NCI-H446 treated with DMSO at 0.1 percent for 48 hours (cell line): ENCODE data around the gene SKOR1.

ENCODE experiments used
- DNase-seq: peaks from one replicate; lab custom pipeline; 2025; lab: John Stamatoyannopoulos, UW

Gene SKOR1

DNA sequence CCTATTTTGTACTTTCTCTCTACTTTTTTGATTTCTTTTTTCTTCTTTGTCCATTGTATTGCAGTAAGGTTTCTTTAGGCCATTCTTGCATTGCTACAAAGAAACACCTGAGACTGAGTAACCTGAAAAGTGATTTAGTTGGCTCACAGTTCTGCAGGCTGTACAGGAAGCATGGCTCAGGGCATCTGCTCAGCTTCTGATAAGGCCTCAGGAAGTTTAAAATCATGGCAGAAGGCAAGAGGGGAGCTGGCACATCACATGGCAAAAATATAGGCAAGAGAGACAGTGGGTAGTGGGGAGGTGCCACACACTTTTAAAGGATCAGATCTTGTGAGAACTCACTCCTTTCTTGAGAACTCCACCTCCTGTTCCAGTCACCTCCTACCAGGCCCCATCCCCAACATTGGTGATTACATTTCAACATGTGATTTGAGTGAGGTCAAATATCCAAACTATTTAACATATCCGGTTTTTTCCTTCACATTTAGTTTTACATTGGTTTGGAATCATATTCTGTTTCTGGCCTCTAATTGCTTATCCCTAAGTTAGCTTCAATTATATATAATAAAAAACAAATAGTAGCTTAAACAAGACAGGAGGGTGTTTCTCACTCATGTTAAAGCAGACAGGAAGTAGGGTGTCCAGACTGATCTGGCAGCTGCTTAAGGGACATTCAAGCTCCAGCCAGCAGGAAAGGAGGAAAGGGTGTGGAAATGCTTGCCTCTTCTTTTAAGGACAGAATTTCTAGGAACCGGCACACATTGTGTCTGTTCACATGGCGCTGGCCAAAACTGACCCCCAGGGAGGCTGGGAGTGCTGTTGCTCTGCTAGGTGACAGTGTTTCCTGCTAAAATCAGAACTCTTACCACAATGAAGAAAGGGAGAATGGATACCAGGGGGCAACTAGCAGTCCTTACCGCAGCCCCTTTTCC lies 28.8 kb upstream of the SKOR1 start:
- no peak for DNase-seq

DNA sequence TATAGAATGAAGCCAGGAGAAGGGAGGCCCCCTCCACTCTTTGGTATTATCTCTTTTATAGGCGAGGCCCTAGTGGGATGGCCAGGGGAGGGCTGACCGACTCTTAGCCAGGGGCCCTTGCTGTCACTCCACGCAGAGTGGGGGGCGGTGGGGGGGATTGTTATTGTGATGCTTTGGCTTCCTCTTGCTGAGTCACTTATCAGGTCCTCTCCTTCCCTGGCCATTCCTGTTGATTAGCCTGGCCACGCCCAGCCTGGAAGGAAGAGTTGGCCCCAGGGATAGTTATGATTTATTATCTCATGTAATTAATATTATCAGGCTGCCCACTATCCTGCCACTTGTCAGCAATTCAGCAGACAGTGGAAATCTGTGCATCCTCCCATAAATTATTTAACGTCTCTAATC lies 25.5 kb upstream of the SKOR1 start:
- no peak for DNase-seq

DNA sequence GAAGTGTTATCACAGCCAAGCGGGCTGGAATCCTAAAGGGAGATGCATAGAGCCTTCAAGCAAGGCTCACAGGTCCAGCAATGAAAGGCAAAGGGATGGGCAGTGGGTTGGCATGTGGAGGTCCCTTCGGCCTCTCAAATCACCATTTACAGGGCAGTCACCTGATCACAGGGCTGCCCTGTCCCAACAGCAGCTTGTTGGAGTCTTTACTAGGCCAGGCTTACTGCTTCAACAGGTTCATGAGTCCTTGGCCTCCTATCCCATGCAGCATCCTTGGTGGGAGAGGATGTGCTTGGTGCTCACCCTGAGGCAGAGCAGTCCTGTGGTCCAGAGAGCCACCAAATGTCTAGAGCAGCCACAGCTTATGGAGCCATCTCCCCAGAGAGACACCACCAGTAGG lies 24.2 kb upstream of the SKOR1 start:
- DNase-seq = no peak

DNA sequence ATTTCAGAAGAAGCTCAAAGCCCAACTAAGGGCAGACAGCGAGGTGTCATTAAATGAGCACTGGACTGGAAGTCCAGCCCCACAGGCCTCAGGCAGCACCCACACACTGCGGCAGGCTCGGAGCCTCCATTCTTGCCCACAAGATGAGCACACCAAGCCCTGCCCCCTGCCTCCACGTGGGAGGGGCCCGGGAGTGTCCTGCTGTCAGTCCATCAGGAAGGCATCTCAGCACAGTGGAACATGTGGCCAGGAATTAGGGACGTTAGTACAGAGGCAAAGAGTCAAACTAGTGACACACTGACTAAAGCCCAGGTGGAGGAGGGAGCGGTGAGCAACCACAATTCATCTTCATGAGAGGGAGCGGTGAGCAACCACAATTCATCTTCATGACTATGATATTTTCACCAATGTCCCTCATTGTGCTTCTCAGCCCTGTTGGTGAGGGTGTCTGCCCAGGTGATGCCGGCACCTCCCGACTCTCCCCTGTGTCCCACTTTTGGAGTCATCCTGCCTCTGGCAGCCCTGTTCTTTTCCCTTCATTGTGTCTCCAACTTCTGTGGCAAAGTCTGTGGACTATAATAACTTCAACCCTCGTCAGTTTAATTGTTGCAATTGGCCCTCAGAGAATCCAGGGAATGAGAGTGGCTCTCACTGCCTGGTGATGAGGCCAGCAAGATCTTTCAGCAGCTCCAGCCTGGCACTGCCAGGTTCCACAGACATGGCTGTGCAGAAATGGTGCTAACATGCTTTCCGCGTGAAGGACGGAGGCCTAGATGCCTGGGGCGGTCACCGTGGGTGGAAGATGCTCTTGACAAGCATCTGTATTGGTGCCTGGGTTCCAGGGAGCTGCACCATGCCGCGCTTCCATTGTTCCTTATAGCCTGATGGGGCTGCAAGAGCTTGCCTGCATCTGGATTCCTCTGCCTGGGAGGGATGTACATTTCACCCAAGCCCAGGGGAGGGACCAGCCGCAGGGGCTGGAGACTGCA lies 23.1 kb upstream of the SKOR1 start:
- DNase-seq = no peak

DNA sequence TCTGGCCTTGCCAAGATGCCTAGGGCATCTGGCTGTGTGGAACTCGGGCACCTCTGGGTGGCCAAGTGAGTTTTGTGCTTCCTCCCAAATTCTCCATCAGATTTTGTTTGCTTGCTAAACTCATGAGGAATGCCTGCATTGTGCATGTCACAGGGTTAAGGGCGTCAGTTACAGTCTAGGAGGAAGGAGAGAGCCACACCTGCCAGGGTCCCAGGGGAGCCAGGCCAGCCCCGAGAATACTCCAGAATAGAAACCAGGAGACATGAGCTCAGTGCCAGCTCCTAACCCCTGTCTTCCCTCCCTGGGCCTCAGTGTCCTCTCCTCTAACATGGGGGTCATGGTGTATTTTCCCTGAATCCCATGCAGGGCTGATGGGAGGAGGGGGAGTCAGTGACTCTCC lies 22.0 kb upstream of the SKOR1 start:
- DNase-seq = no peak

DNA sequence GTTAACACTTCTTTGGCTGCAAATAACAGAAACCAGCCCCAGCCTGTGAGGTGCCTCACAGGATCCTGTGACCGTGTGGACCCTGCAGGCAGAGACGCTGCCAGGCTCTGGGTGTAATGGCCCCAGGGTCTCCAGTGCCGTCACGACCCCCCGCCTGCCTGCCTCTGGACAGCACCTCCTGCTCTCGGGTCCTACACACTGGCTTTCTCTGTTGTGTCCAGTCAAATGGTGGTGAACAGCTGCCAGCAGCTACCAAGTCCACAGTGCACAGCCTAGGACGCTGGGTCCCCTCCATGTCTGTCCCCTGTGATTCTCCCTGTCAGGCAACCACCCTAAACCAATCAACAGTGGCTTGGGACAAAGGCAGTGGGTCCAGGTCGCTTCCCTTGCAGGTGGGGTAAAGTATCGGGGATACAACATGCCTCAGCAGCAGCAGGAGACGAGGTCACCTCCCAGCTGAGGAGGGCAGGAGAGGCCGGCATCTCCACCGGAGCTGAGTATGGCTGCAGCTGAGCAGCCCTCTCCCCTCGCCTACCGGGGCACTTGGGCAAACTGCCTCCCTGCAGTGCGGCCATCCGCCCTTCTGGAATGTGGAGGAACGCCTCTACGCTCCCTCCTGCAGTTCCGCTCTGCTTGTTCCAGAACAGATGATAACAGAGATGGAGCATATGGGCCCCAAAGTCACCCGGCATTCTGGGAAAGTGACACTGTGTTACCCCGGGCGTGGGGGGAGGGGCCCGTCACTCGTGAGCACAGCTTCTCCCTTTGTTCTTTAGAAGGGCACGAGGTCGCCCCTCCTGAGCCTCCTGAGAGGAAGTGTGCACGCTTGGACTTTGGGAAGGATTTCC lies 21.1 kb upstream of the SKOR1 start:
- no peak for DNase-seq

DNA sequence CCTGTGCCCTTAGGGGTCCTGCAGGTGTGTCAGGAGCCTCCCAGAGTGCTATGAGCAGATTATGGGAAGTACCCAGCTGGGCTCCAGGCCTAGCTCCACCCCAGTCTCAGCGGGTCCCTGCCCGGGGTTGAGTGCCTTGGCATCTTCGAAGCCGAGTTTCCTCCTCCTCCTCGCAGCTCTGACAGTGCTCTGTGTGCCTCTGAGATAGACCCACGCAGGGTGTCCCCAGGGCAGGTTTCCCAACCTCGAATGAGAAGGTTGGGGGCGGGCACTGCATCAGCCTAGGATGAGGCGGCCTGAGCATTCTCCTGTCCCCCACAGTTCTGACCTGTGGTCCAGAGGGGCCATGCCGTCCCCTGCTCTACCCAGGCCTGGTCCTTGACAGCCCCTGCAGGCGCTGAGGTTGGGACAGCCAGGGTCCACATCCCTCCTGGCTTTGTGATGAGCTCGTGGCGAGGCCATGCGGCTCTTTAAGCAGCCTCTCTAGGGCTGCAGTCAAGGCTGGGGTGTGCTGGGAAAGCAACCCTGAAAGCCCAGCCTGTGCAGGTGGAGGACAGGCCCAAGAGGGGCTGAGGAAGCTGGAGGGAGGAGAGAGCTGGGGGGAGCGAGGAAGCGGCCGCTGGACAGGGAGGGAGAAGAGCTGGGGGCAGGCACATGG lies 20.2 kb upstream of the SKOR1 start:
- no peak for DNase-seq

DNA sequence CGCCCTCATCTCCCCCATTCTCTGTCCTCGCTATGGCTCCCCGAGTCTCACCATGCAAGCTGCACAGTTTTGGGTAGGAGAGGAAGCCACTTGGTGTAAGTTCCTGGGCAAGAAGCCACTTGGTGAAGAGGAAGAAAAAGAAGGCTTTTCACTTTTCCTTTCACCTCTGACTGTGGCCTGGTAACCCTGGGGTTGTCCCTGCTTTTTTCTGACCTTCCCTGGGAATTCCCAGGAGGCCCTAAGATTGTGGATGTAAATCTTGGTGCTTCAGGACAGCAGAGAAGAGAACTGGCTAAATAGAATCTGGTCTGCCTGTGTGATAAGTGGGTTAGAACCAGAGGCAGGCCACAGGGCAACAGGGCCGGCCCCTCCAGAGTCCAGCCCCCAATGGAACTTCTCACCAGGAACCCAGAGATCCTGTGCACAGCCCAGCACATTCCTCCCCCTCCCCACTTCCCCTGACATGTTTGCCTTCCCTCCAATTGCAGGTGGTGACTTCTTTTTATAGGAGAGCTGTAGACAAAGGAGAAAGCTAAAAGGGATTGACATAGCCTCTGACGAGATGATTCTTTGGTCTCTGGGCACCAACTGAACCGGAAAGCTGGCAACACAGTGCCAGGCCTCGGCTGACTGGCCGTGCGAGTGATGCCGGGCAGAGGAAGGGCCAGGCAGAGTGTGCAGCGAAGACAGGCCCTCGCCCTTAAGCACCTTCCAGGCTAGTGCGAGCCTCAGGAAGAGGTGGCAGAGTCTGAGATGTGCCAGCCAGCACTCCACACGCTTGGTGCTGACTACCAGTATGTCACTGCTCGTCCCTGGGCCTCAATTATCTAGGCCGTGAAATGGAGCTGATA lies 19.4 kb upstream of the SKOR1 start:
- DNase-seq = no peak

DNA sequence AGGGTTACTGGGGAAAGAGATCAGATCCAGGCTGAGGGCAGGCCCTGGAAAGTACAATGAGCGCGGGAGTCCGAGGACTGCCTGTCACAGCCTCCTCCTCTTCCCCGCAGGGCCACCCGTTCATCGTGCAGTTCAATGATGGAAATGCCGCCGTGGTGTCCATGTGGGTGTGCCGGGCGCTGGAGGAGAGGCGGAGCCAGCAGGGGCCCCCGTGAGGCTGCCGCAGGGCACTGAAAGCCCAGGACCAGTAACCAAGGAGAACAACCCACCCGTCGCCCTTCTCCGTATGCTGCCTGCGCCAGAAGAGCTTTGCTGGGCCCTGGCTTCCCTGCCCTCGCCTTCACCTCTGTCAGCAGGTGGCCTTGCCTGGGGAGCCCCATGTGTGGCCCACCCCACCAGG lies 18.8 kb upstream of the SKOR1 start:
- DNase-seq = no peak

DNA sequence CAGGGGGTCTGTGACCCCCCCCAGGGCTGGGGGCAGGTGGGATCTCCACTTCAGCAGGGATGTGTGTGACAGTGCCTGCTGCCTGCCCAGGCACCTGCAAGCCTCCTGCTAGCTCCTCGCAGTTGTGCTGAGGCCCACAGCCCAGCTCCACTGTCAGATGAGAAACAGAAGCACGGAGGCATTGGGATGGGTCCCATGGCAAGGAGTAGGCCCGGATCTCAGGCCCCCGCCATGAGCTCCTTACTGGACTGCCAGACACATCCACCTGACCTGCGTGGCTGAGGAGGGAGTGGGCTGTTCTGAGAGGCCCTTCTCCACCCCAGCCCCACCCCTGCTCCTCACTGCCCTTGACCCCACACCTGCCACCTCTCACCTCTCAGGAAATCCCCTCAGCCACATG lies 18.2 kb upstream of the SKOR1 start:
- no peak for DNase-seq

DNA sequence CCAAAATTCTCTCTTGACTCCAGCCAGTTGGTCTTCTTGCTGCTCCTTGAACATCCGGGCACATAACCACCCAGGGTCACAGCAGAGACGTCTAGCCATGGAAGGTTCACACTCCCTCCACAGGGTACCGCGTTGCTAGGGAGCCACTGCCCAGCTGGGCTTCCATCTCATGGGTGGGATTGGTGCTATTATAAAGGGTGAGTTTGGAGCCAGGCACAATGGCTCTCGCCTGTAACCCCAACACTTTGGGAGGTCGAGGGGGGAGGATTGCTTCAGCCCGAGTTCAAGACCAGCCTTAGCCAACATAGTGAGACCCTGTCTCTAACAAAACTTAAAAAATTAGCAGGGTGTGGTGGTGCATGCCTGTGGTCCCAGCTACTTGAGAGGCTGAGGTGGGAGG lies 17.5 kb upstream of the SKOR1 start:
- no peak for DNase-seq

DNA sequence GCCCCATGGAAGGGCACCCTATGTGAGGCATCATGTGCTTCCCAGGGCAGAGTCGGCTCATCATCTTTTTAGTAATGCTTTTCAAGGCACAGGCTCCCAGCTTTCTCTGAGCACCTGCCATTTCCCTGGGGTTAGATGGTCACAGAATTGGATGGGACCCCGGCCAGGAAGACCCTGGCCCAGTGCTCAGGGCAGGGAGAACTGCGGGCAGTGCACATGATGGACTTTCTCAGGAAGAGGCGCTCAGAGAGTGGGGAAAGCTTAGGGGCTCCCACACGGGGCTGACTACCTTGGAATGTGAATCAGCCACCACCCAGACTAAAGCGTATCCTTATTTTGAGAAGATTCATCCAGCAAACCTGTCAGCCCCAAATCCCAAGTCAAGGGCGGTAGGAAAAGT lies 16.5 kb upstream of the SKOR1 start:
- DNase-seq = no peak

DNA sequence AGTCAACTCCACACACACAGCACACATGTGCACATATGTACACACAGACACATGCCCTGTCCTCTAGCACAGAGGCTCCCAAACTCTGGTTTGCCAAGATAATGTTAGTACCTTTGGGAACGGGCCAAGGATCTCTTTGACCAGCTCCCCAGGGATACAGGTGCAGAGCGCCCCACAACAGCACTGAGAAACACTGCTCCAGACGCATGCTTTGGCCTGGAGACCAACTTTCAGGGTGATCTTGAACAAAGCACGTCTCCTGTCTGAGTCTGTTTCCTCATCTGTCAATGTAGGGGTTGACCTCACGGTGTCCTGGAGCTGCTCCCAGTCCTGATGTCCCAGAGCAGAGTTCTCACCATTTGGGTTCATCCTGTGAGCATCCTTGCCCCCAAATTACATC lies 15.9 kb upstream of the SKOR1 start:
- DNase-seq = no peak

DNA sequence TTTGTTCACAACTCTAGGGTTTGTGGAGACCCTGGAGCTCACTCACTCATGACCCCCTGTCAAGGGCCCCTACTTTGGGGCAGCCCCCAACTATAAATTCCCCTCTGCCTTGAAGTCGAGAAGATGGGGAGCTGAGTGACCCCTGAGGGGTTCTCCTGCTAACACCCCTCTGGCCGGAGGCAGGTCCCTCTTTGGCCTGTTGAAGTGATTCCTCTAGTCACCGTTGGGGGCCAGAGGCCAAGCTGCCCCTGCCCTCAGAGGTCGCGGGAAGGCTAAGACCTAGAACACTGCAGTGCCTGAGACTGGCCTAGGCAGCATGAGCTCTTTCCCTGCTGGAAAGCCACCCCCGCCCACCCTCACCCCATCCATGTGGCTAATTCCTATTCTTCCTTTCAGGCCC lies 15.4 kb upstream of the SKOR1 start:
- no peak for DNase-seq

DNA sequence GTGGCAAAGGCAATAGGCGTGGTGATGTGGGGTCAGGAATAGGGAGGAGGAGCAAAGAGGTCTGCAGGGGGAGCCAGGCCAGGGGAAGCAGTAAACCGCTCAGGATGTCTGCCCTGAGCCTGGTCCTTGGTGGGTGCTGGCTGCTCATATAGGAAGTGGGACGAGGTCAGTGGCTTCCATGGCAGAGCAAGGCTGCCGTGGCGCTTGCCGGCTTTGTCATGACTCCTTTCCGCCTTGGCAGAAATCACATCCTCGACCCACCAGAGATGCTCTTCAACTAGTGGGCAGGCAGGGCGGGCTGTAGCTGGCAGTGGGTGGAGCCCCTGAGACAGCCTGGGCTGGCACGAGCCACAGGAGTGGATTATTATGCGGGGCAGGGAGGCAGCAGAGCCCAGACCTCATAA lies 13.1 kb upstream of the SKOR1 start:
- DNase-seq = no peak

DNA sequence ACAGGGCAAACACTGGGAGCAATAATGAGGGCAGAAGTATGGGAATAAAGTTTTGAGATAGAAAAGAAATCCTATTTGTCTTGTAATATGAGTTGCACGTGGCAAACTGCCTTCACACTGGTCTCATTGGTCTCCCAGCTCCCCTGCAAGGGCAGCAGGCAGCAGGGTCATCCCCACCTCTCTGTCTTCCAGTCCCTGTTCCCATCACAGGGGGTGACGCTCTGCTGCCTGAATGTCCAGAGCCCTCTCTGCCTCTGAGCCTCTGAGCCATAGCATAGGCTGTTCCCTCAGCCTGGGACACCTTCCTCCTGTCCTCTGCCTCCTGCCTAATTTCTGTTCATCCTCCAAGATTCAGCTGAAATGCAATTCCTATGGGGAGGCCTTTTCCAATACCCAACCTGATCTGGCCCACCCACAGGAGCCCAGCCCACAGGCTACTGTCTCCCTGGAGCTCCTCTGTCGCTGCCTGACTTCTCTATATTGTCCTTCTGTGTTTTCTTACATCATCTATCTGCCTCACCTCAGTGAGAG lies 12.1 kb upstream of the SKOR1 start:
- no peak for DNase-seq

DNA sequence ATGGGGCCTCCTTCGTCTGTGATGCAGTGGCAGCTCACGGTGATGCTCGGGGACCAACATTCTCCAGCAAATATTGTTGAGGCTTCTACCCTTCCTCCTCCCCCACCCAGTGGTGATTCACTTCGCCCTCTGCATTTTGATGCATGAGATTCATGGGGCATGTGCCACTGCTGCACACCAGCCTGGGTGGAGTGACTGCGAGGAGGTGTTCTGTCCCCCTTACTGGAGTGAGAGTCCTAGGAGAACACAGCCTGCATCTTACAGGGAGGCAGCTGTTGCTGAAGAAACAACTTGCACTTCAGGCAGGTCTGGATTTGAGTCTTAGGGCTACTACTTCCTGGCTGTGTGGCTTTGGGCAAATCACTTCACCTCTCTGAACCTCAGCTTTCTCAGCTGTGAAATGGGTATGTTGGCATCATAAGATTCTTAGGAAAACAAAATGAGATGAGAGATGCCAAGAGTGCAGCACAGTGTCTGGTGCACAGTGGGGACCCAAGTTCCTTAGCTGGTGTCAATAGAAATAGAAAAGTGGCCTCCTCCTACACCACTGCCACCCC lies 10.2 kb upstream of the SKOR1 start:
- DNase-seq = no peak

DNA sequence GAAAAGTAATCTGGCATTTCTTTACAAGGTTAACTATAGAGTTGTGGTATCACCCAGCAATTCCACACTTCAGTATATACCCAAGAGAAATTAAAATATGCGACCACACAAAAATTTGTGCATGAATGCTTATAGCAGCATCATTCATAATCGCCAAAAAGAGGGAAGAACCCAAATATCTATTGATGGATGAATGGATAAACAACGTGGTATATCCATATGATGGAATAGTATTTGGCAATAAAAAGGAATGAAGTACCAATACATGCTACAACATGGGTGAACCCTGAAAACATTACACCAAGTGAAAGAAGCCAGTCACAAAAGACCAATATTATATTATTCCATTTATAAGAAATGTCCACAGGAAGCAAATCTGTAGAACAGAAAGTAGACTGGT lies 8.6 kb upstream of the SKOR1 start:
- DNase-seq = no peak

DNA sequence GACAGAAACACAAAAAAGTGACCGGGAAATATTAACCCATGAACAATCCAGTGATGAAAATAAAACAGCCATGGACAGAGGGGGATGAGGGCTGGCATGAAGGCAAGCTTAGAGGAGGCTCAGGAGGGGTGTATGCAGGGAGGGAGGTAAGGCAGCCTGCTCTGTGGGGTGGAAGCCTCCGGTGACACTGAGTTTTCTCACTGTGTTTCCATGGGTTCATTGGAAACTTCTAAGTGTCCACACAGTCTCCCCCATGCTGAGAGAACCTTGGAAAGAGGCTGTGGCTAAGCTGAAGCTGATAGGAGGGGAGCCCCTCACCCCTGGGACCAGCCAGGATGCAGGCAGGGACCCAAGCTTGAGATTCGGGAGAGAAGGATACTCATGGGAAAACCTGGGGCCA lies 6.8 kb upstream of the SKOR1 start:
- DNase-seq = no peak

DNA sequence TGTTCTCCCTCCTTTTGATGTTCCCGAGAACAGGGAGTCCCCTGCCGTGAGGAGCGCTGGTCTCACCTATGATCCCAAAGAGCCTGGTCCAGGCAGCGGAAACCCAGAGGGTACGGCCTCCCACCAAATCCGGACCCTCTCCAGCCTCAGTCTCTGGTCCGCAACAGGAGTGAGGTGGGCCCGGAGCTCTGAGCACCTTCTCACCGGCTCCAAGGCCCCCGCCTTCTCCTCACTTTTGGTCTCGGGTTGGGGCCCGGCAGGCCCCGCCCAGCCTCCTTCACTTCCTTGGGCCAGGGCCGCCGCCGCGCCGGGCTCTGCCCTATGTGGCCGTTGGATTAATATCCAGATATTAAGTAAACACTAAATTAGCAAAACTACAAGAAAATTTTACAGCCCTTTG lies 5.7 kb upstream of the SKOR1 start:
- no peak for DNase-seq
